ENCODE measurements around the gene VPS37B.

VPS37B gene

DNA sequence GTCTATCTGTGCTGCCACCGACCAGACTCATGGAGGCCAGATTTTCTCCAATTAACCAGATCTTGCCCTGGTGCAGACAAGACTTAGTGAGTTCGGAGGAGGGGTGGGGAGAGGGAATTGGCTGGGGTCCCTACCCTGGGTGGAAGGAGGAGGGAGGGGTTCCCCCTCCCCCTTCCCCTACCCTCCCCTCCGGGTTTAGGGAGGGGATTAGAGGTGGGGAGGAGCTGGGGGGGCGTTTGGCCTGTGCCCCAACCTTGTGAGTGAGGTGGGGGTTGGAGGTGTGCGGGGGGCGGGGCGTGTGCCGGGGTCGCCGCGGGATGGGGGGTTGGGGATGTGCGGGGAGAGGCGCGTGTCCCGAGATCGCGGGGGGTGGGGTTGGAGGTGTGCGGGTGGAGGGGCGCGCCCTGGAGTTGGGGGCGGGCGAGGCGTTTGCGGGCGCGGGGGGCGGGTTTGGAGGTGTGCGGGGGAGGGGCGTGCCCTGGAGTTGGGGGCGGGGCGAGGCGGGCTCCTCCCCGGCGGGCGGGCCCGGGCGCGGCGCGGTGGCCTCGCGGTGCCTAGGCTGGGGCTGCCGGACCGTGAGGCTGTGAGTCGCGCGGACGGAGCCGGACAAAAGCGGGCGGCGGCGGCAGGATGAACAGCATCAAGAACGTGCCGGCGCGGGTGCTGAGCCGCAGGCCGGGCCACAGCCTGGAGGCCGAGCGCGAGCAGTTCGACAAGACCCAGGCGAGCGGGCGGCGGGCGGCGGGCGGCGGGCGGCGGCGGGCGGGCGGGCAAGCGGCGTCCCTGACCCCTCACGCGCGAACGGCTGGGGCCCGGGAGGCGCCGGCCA is 60.8 kb downstream of the VPS37B start, which contains the start of gene HIP1R:
Gene HIP1R (plus strand): TSS at position 537 of the 829 bp plus-strand sequence. CDS start 94 bp downstream, at position 631.
- H3K4me1 ChIP-seq, result no peaks in the 10 kb centered on the region
- no peak for DNase-seq
- H3K4me3 ChIP-seq (ENCODE audit: low read depth, low read length), result peak within 1 kb of the TSS; percentile 54
- H3K27me3 ChIP-seq, result peaks cover 13% of the 10 kb centered on the region
- no peaks in the 10 kb centered on the region for H3K36me3 ChIP-seq
- no peaks in the 10 kb centered on the region for H3K9me3 ChIP-seq
- TF ChIP-seq, protein P1, sequence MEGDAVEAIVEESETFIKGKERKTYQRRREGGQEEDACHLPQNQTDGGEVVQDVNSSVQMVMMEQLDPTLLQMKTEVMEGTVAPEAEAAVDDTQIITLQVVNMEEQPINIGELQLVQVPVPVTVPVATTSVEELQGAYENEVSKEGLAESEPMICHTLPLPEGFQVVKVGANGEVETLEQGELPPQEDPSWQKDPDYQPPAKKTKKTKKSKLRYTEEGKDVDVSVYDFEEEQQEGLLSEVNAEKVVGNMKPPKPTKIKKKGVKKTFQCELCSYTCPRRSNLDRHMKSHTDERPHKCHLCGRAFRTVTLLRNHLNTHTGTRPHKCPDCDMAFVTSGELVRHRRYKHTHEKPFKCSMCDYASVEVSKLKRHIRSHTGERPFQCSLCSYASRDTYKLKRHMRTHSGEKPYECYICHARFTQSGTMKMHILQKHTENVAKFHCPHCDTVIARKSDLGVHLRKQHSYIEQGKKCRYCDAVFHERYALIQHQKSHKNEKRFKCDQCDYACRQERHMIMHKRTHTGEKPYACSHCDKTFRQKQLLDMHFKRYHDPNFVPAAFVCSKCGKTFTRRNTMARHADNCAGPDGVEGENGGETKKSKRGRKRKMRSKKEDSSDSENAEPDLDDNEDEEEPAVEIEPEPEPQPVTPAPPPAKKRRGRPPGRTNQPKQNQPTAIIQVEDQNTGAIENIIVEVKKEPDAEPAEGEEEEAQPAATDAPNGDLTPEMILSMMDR (IDR thresholded peaks at IDR 0.05; ENCODE audit: low read depth, low read length), result no peak

DNA sequence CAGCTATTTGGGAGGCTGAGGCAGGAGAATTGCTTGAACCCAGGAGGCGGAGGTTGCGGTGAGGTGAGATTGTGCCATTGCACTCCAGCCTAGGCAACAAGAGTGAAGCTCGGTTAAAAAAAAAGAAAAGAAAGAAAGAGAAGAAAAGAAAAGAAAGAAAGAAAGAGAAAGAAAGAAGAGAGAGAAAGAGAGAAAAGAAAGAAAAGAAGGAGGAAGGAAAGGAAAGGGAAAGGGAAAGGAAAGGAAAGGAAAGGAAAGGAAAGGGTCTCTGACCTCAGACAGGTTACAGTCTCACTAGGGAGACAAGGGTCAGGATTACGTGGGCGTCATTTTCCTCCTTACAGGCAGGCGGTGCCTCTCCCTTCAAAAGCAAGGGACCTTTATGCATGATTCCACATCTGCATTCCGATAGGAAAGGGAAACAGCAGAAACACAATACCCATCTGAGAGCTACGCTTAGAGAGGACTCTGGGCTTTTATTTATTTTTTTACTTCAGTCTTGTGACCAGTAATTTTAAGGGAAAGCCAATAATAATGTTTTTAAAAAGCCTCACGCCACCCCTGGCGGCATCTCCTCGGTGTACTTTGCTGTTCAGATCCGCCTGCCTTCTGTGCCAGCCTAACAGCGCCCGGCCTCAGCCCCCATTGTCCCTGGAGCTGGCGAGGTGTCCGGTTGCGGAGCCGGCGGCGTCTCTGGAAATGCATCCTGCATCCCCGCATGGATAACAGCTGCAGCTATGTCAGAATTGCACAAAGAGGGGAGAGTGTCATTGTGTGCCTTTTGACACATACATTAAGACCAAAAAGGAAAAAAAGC is 61.6 kb downstream of the VPS37B start:
- TF ChIP-seq, protein P1 (IDR thresholded peaks at IDR 0.05; ENCODE audit: low read depth, low read length), result no peak; the same call in 1 of the 2 replicates
- peaks cover 13% of the 10 kb centered on the region for H3K27me3 ChIP-seq
- peak; percentile 57 for DNase-seq

DNA sequence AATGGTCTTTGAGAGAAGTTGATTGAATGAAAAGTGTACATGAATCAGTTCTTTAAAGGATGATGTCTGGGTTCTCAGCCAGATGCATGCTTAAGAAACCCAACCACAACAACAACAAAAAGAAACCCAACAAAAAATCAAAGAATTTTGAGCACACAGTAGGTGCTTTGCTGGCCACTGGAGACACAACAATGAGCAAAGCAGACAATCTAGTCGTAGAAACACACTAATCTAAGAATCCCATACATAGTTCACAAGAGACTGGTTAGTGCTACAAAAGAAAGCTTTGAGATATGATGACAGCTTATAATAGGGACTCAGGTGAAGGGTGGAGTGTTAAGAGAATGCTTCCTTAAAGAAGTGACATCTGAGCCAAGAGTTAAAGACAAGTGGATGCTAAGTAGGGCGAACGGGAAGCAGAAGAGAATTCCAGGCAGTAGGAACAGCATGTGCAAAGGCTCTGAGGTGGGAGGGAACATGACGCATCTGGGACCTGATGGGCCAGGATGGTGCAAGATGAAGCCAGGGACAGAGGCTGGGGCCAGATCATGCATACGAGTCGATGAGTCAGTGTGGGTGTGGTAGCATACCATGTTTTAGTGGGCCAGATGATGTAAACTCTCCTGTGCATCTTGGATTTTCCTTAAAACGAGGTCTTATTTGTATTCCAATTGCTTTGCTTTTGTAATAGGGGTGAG is 65.3 kb downstream of the VPS37B start:
- no peak for DNase-seq
- no peak overlapping the region for H3K4me3 ChIP-seq (ENCODE audit: low read depth, low read length)
- H3K9me3 ChIP-seq, result no peaks in the 10 kb centered on the region
- no peaks in the 10 kb centered on the region for H3K36me3 ChIP-seq
- peaks cover 3% of the 10 kb centered on the region; the same call in 1 of the 2 replicates for H3K27me3 ChIP-seq
- H3K4me1 ChIP-seq, result no peaks in the 10 kb centered on the region
- TF ChIP-seq, protein P1 (IDR thresholded peaks at IDR 0.05; ENCODE audit: low read depth, low read length), result no peak

More for the DNA sequence above, 61.6 kb downstream of the VPS37B start:
- Histone ChIP-seq H3K4me1 (no peaks in the 10 kb centered on the region), H3K36me3 (no peaks in the 10 kb centered on the region), H3K4me3 (ENCODE audit: low read depth, low read length) (peak overlapping the region; percentile 54), H3K9me3 (no peaks in the 10 kb centered on the region)

DNA sequence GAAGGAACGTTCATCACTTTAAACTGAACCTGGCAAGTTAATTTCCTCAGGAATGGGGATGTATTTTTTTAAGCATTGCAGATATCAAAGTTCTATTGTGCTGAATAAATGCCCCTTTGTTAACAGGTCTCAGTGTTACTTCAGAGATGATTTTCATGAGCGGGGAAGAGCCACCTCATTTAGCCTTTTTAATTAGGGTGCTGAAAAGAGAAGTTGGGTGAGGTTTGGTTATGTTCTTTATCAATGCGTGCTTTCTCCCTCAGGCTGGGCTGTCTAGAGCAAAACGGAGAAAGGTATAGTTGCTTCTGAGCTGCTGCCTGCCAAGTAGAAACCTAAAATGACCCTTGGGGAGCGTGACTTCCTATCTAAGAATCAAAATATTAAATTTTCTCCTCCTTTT is 68.7 kb downstream of the VPS37B start:
- Histone ChIP-seq H3K4me3 (ENCODE audit: low read depth, low read length) (no peak overlapping the region), H3K36me3 (no peaks in the 10 kb centered on the region), H3K9me3 (no peaks in the 10 kb centered on the region), H3K4me1 (no peaks in the 10 kb centered on the region), H3K27me3 (peaks cover 3% of the 10 kb centered on the region; the same call in 1 of the 2 replicates)
- TF ChIP-seq, protein P1 (IDR thresholded peaks at IDR 0.05; ENCODE audit: low read depth, low read length), result no peak
- DNase-seq, result no peak

DNA sequence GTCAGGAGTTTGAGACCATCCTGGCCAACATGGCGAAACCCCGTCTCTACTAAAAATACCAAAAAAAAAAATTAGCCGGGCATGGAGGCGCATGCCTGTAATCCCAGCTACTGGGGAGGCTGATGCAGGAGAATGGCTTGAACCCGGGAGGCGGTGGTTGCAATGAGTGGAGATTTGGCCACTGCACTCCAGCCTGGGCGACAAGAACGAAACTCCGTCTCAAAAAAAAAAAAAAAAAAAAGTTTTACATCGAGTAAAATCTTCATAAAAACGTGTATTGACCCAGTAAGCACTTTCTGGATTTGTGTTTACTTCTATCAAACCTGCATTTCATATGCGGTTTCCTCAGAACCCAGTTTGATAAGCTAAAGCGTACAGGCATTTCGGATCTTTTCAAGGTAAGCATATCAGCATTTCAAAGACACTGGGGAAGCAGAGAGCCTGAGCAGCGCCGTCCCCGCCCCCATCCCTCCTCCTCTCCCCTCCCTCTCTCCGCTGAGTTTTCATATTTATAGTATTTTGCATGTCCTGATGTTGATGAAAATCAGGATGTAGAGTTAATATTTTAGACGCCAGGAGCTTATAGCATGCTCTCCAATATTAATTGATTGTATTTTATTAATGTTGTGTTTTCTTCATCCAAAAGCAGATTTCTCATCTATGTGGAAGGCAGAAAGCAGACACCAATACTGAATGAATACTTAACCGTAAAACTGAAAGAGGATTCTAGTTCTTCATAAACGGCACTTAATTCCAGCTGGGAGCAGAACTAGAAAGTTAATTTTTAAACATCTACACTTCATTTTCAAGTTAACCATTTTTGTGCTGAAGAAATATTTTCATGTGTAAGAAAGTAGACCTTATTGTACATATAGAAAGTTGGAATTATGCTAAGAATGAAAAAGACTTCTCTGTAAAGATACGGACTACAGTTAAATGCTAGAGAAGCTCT is 69.9 kb downstream of the VPS37B start:
- no peaks in the 10 kb centered on the region for H3K9me3 ChIP-seq
- H3K4me3 ChIP-seq (ENCODE audit: low read depth, low read length), result peak overlapping the region; percentile 44

More for the DNA sequence above, 69.9 kb downstream of the VPS37B start:
- Histone ChIP-seq H3K4me1 (no peaks in the 10 kb centered on the region), H3K36me3 (no peaks in the 10 kb centered on the region), H3K27me3 (peaks cover 3% of the 10 kb centered on the region; the same call in 1 of the 2 replicates)
- DNase-seq, result no peak
- TF ChIP-seq, protein P1 (IDR thresholded peaks at IDR 0.05; ENCODE audit: low read depth, low read length), result no peak

Measured in BE2C (cell line).